ENCODE measurements around the gene LEMD3.

LEMD3 gene

DNA sequence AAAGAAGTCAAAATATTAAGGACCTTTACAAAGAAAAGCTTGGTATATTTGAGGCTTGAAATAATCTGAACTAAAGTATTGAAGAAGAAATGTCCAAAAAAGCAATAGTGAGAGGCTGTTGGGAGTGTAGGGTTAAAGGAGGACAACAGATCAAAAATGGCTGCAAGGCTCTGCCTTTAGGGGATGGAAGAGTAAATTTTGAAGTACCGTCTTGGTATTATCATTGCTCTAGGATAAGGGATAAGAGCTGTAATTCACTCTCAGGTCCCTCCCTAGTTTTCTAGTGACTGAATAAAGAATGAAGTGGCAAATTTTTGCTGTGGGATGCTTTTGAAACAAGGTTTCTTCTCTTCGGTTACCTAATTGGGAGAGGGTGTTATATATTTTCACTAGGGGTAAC, 38.7 kb downstream of the LEMD3 start:
- DNase-seq (ENCODE audit: low read depth in 2 of 2), result no peak

DNA sequence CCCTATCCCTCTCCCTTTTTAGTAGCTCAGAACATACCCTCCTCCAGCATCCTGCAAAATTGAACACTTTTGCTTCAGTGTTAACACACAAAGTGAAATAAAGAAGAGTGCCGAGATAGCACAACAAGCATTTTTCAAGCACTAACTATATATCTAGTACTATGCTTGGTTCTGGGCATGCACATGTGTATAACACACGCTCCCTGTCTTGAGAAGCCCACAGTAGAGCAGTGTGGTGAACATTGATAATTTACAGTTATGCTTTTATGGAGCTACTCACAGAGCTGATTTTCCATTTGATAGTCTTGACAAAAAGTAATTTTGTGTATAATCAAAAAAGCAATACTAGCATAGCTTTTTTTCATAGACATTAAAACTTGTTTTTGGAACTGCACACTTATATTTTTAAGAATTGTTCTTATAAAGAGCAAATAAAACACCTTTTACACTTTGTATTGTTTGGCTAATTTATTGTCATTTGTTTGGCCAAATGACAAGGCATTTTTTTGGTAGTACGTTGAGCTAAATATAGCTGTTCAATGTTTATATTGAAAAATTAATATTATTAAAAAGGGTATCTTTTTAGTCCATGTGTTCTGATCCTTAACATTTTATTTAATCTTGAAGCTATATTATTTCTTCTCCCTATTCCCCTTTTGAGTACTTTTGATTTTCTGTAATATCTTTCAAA, 39.7 kb downstream of the LEMD3 start:
- no peak for DNase-seq (ENCODE audit: low read depth in 2 of 2)

DNA sequence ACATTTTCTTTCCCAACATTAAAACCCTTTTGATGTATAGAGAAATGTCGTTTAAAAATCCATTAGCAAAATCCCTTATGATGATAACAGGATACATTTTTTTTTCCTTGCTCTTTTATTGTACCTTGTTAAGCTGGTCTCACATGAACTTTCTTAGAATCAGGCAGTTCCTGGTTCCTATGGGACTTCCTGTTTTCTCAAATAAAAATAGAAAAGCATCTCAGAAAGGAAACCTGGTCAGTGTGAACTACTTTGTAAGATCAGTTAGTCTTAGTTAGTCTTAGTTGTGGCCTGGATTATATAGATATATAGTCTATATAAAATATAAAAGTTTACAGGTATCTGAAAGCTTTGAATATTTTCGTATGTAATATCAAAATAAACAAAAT, 40.3 kb downstream of the LEMD3 start:
- DNase-seq (ENCODE audit: low read depth in 2 of 2), result no peak

DNA sequence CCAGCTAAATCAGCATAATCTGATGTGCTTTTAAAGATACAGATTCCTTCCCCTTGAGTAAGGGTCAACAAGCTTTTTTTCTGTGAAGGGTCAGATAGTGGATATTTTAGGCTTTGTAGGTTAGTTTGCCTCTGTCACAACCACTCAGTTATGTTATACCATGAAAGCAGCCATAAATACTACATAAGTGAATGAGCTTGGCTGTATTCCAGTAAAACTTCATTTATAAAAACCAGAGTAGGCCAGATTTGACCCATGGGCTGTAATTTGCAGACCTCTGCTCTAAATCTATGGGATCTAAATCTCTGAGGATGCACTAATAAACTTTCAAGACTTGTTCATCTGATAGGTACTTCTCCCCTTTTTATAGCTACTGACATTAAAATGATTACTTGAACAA, 47.7 kb downstream of the LEMD3 start:
- no peak for DNase-seq (ENCODE audit: low read depth in 2 of 2)

DNA sequence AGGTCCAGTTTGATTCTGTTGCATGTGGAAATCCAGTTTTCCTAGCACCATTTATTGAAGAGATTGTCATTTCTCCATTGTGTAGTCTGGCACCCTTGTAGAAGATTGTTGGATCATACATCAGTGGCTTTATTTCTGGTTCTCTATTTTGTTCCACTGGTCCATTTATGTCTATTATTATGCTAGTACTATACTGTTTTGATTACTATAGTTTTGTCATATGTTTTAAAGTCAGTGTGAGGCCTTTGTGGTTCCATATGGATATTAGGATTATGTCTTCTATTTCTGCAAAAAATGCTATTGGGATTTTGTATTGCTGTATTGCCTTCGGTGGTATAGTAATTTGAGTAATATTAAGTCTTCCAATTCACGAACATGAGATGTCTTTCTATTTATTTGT, 51.4 kb downstream of the LEMD3 start:
- no peak for DNase-seq (ENCODE audit: low read depth in 2 of 2)

DNA sequence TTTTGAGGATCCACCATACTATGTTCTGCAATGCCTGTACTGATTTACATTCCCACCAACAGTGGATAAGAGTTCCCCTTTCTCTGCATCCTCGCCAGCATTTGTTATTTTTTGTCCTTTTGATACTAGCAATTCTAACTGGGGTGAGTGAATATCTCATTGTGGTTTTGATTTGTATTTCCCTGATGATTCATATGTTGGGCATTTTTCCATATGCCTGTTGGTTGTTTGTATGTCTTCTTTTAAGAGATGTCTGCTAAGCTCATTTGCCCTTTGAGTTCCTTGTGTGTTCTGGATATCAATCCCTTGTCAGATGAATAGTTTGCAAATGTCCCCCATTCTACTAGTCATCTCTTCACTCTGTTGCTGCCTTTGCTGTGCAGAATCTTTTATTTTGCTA, 60.1 kb downstream of the LEMD3 start:
- DNase-seq (ENCODE audit: low read depth in 2 of 2), result no peak

DNA sequence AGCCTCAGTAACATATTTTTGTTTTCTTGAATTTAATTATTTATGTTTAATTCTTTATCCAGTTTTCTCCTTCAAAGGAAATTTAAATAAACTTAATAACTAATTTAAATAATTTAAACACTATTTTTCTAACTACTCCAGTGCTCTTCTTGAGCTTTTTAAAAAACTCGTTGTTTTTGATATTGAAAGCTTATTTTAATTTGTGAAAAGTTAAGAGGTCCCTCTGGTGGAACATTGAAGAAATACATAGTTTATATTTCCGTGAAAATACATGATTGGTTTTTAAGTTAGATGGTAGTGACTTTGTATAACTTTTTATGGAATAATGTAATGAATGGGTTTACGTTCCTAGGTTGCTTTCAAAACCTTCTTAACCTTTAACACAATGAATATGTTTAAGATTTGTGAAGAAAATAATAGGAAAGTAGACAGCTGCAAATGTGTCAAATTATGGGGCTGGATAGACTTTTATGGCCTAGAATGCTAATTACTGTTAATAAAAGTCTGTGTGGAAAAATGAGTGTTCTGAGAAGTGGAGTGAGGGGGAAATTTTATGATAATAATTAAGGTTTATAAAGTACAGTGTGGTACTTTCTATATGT, 63.2 kb downstream of the LEMD3 start:
- DNase-seq (ENCODE audit: low read depth in 2 of 2), result no peak

DNA sequence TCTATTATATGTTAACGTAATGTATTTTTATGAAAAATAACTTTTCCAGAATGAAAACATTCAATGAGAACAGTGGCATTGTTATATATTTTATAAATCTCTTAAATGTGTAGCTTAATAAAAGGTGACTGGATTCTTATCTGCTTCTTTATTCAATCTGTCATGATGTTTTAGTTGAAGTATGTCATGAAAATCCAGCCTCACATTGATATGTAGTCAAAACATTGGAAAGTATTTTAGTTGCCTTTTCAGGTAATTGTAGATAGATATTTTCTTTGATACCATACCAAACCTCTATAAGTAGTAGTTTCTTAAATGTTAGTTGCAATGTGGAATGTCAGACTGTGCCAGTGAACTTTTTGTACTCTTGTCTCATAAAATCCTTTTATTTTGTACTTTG, 67.8 kb downstream of the LEMD3 start:
- no peak for DNase-seq (ENCODE audit: low read depth in 2 of 2)

DNA sequence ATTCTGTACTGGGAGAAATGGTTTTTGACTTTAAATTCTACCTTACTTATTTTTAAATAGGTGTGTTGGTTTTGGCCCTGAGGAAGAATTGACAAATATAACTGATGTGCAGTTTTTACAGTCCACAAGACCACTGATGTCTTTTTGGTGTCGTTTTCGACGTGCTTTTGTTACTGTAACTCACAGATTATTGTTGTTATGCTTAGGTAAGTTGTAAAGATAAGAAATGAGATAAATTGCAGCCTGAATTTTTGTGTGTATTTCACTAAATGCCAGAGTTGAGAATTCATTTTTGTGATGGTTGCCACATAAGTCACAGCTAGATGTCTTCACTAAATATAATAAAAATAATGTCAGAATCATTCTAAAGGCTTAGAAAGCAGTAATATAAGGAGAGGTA, 69.2 kb downstream of the LEMD3 start:
- no peak for DNase-seq (ENCODE audit: low read depth in 2 of 2)

DNA sequence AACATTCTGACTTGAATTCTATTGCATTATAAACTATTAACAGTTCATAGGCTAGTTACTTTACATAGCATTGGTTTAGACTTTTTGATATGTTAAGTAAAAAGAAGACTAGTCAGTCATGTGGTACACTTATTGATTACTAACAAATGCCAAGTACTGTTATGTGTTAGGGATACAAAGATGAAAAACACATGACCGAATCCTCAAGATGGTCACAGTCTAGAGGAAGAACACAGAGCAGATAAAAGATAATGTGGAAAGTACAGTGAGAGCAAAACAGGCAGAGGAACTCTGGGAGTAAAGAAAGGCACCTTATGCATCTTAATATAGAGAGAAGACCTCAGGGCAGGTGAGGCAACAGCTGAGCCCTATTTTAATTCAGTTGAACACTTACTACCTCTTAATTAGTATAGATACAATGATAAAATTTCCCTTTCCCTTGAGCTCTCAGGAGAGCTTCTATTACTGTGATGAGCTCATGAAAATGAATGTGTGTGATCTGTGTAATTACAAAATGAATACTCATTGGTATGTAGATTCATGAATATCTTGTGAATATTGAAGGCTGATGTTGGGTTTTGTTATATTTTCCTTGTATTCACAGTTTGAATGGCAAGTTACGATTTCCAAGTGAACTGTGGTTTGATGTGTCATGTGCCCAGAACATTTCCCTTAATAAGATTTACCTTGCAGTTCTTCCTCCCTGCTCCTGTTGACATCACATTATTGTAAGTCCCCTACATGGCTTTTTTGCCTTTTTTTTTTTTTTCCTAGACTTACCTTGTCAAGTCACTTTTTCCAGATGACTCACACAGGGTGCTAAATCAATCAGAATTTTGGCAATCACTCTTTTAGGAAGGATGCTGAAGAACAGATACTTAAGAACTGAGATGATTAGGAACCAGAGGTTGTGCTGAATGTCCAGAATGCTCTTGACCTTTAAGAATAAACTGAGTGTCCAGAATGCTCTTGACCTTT, 79.6 kb downstream of the LEMD3 start:
- peak in 1 of 2 donors; percentile 17 for DNase-seq (ENCODE audit: low read depth in 2 of 2)

DNA sequence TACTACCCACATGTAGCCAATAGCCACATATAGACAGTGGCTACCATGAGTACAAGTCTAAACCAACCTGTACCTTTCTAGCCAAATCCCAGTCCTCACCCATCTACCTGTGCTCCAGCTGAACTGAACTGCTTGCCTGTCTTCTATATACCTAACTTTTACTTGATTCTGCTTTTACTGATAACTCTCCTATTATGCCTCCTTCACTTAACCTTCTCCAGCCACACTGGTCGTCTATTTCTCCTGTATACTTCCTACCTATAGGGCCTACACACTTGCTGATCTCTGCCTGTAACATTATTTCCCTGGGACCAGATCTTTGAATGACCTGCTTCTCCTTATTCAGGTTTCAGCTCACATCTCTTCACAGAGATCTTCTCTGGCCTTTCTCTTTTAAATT, 83.1 kb downstream of the LEMD3 start:
- DNase-seq (ENCODE audit: low read depth in 2 of 2), result no peak

DNA sequence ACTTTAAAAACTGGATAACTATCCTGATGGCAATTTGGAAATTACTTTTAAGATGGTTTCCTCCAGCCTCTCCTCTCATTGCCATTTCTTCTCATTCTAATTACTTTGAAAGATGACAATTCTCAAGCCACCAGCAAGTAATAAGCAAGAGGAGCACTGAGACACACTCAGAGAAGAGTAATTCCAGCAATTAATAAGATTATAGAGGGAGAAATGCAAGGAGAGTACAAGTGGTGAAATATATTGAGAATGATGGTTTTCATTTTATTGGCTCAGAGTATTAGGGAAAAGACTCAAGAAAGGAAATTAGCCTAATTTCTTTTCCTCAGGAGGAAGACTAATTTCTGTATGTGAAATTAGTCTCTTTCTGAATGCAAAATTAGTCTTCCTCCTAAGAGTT, 88.6 kb downstream of the LEMD3 start:
- no peak for DNase-seq (ENCODE audit: low read depth in 2 of 2)

DNA sequence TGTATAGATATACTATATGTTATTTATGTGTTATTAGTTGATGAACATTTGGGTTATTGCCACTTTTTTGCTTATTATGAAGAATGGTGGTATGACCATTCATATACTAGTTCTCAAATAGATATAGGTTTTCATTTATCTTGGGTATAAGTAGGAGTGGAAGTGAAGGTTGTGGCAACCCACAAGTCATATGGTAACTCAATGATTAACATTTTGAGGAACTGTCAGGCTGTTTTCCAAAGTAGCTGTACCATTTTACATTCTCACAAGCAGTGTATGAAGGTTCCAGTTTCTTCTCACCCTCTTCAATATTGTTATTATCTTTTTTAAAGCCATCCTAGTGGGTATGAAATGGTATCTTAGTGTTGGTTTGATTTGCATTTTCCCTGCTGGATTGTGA, 90.1 kb downstream of the LEMD3 start:
- no peak for DNase-seq (ENCODE audit: low read depth in 2 of 2)

DNA sequence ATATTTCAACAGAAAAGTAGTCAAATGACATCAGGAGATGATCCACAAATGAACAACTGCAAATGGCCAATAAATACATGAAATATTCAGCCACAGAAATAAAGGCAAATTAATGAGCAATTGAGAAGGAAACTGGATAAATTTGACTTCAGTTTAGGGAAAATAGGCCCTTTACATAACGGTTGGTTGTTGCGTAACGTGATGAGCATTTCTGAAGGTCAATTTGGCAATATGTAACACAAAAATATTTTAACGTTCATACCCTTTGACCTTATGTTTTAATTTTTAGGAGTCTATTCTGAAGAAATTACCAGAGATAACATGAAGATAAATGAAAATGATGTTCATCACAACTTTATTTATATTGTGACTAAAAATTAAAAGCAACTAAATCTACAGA, 94.4 kb downstream of the LEMD3 start:
- no peak for DNase-seq (ENCODE audit: low read depth in 2 of 2)

DNA sequence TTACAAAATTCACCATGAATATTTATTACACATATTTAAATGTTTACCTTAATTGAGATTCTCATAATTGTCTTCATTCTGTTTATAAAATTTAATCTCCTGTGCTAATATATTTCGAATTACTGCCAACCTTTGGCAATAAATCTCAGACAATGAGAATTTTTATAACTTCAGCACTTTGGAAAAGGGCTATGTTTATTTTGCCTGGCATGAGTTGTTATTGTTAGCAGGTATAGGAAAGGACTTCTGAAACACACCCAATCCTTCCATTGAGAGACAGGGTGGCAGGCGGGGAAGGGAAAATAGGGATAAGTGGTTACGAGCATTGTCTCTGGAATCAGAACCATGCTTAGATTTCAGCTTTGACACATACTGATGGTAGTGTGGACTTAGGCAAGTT, 97.0 kb downstream of the LEMD3 start:
- no peak for DNase-seq (ENCODE audit: low read depth in 2 of 2)

DNA sequence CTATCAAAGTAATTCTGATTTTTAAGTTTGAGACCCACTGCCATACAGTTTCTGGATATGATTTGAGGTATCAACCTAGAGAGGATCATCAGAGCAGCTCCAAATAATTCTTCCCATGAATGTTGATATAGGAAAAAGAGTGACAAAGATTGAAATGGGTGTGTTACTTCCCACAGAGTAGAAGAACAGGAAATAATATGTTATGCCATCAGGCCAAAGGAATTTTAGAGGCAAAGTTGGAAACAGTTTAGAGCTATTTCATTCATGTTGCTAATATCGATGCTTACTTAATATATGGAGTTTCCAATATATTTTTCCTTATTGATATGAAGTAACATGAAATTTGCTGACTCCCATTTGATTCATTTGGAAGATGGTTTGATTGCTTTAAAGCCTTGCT, 100.2 kb downstream of the LEMD3 start:
- DNase-seq (ENCODE audit: low read depth in 2 of 2), result no peak

DNA sequence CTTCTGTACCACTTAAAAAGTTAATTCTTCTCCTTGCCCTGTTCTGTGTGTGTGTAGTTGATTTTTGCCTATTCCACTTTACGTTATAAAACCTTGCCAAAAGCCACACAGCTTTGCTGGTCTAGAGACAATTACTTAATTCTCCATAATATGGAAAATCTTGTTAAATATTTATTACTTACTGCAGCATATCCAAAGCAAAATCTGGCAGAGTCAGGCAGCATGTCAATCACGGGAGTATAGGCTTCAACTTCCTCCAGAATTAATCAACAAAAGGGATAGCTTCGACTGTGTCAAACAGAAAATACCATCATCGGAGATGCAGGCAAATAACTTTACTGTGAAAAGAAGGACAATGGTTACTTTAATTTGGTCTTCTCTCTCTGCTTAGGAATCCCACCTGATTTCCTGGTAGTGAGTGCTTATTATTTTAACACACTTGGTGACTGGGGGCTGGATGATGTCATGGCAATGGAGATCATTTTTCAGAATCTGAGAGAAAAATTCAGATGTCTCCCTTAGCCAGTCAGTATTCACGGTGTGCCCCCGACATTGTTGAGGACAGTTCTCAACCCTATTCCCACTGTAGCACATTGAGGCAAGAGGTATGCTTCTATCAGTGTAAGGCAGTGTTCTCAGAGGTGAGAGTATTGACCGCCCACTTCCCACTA, 105.4 kb downstream of the LEMD3 start:
- DNase-seq (ENCODE audit: low read depth in 2 of 2), result no peak

DNA sequence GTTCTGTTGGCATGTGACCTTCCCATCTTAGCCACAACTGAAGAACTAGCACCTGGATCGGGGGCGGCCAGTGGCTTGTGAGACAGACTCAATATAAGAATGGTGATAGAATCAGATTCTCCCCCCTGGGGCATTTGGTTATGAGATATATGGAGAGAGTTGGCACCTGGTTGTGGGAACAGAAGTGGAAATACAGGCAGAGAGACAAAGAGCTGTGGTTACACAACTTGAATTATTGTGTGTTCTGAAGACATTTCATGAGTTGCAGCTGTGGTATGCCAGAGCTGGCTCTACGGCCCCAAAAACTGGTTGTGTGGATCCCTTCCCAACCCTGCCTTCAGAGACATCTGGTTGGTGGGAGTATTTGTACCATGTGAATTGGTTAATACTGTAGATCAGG, 106.2 kb downstream of the LEMD3 start:
- no peak for DNase-seq (ENCODE audit: low read depth in 2 of 2)

DNA sequence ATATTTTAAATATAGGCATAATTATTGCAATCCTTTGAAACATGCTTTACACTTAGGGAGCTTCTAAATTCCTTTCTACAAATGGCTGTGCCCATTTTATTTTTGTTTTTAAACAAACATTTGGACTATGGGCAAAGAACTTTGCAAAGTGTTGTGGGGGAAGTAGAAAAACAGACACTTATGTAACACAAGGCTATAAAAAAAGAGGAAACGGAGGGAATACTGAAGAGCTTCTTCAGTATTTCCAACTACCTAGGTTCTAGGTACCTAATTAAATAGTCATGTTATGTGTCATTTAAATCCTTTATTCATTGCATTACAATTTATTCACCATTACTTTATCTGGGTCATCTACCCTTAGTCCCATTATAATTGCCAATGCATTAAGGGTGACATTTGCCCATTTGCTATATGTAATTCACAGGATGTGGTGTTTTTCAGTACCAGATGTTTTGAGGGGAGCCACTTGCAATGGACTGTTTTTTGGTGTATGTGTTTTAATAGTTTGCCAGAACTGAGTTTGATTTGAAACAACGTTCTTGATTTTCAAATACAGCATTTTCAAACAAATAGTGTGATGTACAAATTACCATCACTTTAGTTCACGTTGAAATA, 107.6 kb downstream of the LEMD3 start:
- DNase-seq (ENCODE audit: low read depth in 2 of 2), result no peak

DNA sequence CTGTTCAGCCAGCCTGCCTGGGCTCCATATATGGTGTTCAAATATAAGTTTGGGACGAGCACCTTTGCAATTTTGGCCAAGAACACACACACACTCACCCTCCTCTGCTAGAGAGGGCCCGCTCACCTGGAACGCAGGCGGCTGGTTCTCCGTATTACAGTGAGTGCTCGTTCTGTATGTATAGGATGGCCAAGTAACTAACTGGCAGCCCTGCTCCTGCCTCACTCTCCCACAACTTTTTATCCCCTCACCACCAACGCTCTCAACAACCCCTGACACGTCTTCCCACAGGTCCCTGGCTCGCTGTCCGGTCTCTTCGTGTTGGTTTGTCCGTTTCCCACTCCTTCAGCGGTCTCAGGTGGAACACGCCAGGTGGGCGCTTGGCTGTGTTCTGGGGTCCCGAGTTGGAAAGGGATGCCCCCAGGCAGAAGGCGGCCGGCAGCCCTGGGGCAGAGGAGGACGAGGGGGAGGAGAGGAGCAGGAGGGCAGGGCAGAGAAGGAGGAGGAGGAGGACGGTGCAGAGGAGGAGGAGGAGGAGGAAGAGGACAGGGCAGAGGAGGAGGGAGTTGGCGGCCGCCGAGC, 108.7 kb downstream of the LEMD3 start:
- no peak for DNase-seq (ENCODE audit: low read depth in 2 of 2)

DNA sequence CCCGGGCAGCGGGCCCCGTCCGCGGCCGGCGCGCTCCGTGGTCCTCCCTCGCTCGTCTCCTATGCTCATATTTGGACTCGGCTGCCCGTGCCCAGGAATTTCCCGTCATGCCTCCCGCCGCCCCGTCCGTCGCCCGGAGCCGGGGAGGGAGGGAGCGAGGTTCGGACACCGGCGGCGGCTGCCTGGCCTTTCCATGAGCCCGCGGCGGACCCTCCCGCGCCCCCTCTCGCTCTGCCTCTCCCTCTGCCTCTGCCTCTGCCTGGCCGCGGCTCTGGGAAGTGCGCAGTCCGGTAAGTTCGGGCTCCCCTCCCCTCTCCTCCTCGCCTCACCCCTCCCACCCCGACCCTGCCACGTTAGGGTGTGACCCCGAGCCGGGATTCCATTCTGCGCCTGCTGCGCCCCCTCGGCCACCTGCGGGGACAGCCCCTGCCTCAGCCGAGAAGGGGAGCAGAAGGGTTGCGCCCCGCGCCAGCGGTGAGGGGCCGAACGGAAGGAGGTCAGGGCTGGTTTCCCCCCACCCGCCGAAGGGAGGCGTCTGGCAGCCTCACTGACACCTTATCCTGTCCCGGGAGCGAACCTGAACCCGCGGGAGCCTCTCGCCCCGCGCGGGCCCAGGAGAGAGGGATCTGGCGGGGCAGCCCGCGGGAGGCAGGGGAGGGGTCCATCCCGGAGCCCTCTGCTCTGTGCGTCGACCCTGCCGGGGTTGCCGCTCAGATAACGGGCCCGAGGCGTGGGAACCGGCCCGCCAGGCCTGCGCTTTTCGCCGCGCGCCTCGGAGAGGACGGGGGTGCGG, 109.4 kb downstream of the LEMD3 start, which contains the start of gene MSRB3:
Gene MSRB3 (plus strand): TSS at position 108 of the 793 bp plus-strand sequence. CDS start 29,897 bp downstream, outside the sequence.
- DNase-seq (ENCODE audit: low read depth in 2 of 2), result peak in 1 of 2 donors; percentile 1

Measured in activated CD4-positive, alpha-beta T cell treated with anti-CD3 and anti-CD28 coated beads for 24 hours (primary cell).